ENCODE data around the gene PRDM16. TPM values are rescaled to one million over a fixed set of nuclear protein-coding genes. Genes with fewer than 3 reads are reported as not detected.

Gene PRDM16
- total RNA-seq, 4 donors from 2014 or later: 5.9 to 41.7 (median 11.2) TPM

- 72 to 77% methylated on average over 29 to 38 of the region's 38 CpGs for WGBS, 2 donors
- Histone ChIP-seq H3K9me3 (no peaks in the 10 kb centered on the region), H3K36me3 (no peaks in the 10 kb centered on the region), H3K4me1 (peaks cover 0 to 33% (median 3%) of the 10 kb centered on the region in 4 donors), H3K27me3 (peaks cover 0 to 17% of the 10 kb centered on the region in 2 donors), H3K27ac (peak overlapping the region in 2 of 4 donors; percentile 74 to 76), H3K4me3 (no peak overlapping the region)
- TF ChIP-seq EP300 (IDR thresholded peaks at IDR 0.05) (no peak), CTCF (IDR thresholded peaks at IDR 0.05) (no peak), POLR2A (IDR thresholded peaks at IDR 0.05) (no peak)
- no peak for DNase-seq (ENCODE audit: low spot score in 2 of 2)
These were observed 85.1 kb downstream of the PRDM16 start for GRCh38 chr1:3153902-3154795.

GRCh38 chr1:3155056-3155925 is 86.3 kb downstream of the PRDM16 start:
- no peak for TF ChIP-seq EP300 (IDR thresholded peaks at IDR 0.05)
- no peak for TF ChIP-seq CTCF (IDR thresholded peaks at IDR 0.05)
- TF ChIP-seq POLR2A (IDR thresholded peaks at IDR 0.05): no peak
- H3K27ac ChIP-seq: peak overlapping the region; percentile 4 to 76 (median 63)
- no peaks in the 10 kb centered on the region for H3K36me3 ChIP-seq
- WGBS, 2 donors: 46 to 48% methylated on average over 42 of the region's 42 CpGs
- no peaks in the 10 kb centered on the region for H3K9me3 ChIP-seq
- peaks cover 0 to 38% (median 3%) of the 10 kb centered on the region in 4 donors for H3K4me1 ChIP-seq
- DNase-seq (ENCODE audit: low spot score in 2 of 2): no peak
- H3K4me3 ChIP-seq: peak overlapping the region in 1 of 4 donors; percentile 9
- H3K27me3 ChIP-seq: peaks cover 0 to 22% of the 10 kb centered on the region in 2 donors

GRCh38 chr1:3155926-3156220 is 86.9 kb downstream of the PRDM16 start:
- peak overlapping the region in 2 of 4 donors; percentile 56 to 76 for H3K27ac ChIP-seq
- peak overlapping the region in 1 of 4 donors; percentile 9 for H3K4me3 ChIP-seq
- no peak for DNase-seq (ENCODE audit: low spot score in 2 of 2)
- H3K36me3 ChIP-seq: no peaks in the 10 kb centered on the region
- H3K4me1 ChIP-seq: peaks cover 0 to 44% (median 5%) of the 10 kb centered on the region in 4 donors
- no peaks in the 10 kb centered on the region for H3K9me3 ChIP-seq
- 60 to 66% methylated on average over 5 of the region's 5 CpGs for WGBS, 2 donors
- peaks cover 0 to 26% of the 10 kb centered on the region in 2 donors for H3K27me3 ChIP-seq
- no peak for TF ChIP-seq POLR2A (IDR thresholded peaks at IDR 0.05)
- no peak for TF ChIP-seq CTCF (IDR thresholded peaks at IDR 0.05)
- TF ChIP-seq EP300 (IDR thresholded peaks at IDR 0.05): no peak

- TF ChIP-seq CTCF (IDR thresholded peaks at IDR 0.05) (no peak), EP300 (IDR thresholded peaks at IDR 0.05) (no peak), POLR2A (IDR thresholded peaks at IDR 0.05) (no peak)
- Histone ChIP-seq H3K9me3 (no peaks in the 10 kb centered on the region), H3K4me3 (no peak overlapping the region), H3K27ac (peak overlapping the region in 3 of 4 donors; percentile 36 to 76 (median 56)), H3K27me3 (peaks cover 0 to 29% of the 10 kb centered on the region in 2 donors), H3K4me1 (peaks cover 0 to 53% (median 10%) of the 10 kb centered on the region in 4 donors), H3K36me3 (no peaks in the 10 kb centered on the region)
- 60 to 69% methylated on average over 17 to 19 of the region's 19 CpGs for WGBS, 2 donors
- no peak for DNase-seq (ENCODE audit: low spot score in 2 of 2)
These were observed 87.9 kb downstream of the PRDM16 start for GRCh38 chr1:3156936-3157335.
